Spleen (tissue), 11 donors: ENCODE results near the gene SMAD5. TPM values are rescaled to one million over a fixed set of nuclear protein-coding genes. Genes with fewer than 3 reads are reported as not detected.

Source experiments
- DNase-seq: peaks from one replicate; pipeline ENCODE4 v3.0.0-alpha.2; 2020
- H3K27ac ChIP-seq, 8 donors: fragments of 200-600 bp; sonication (generic) in 7 of 8; 1 replicate in 4 of 8; 2 replicates in 4 of 8; pipeline versions ENCODE4 v1.5.0 to v1.8.0; 2016 to 2021; ENCODE audit warnings: inconsistent platforms in 4 of 8, mild to moderate bottlenecking in 4 of 8, moderate library complexity in 1 of 8
- H3K27me3 ChIP-seq, 7 donors: fragments of 200-600 bp; sonication (generic) in 6 of 7; replicated peaks in 1 of 7; 1 replicate in 4 of 7; 2 replicates in 3 of 7; pipeline versions ENCODE4 v1.5.0 to v1.8.0; 2016 to 2021; ENCODE audit warnings: inconsistent platforms in 3 of 7, mild to moderate bottlenecking in 1 of 7
- H3K36me3 ChIP-seq, 6 donors: fragments of 200-600 bp; sonication (generic) in 5 of 6; 1 replicate in 4 of 6; 2 replicates in 2 of 6; pipeline versions ENCODE4 v1.5.0 to v1.8.0; 2016 to 2021; ENCODE audit warnings: inconsistent platforms in 2 of 6
- H3K4me1 ChIP-seq, 6 donors: fragments of 200-600 bp; sonication (generic) in 5 of 6; 1 replicate in 3 of 6; 2 replicates in 3 of 6; pipeline versions ENCODE4 v1.5.0 to v1.8.0; 2016 to 2021; ENCODE audit warnings: inconsistent platforms in 3 of 6
- H3K4me3 ChIP-seq, 8 donors: fragments of 200-600 bp; sonication (generic) in 7 of 8; 1 replicate in 4 of 8; 2 replicates in 4 of 8; pipeline versions ENCODE4 v1.5.0 to v1.8.0; 2016 to 2021; ENCODE audit warnings: inconsistent platforms in 4 of 8, mild to moderate bottlenecking in 4 of 8, moderate library complexity in 2 of 8
- H3K9me3 ChIP-seq, 8 donors: fragments of 200-600 bp; sonication (generic) in 7 of 8; 1 replicate in 4 of 8; 2 replicates in 4 of 8; pipeline versions ENCODE4 v1.5.0 to v1.8.0; 2016 to 2021; ENCODE audit warnings: inconsistent platforms in 4 of 8
- CTCF ChIP-seq, 11 experiments: fragments of 200-600 bp in 7 of 11; fragments of 450-650 bp in 4 of 11; sonication (generic) in 4 of 11; IDR thresholded peaks in 8 of 11; conservative IDR thresholded peaks in 3 of 11; 1 replicate in 7 of 11; 2 replicates in 4 of 11; pipeline versions ENCODE4 v1.4.0 to v1.8.0; 2016 to 2021; ENCODE audit warnings: antibody characterized with exemption in 11 of 11, inconsistent platforms in 4 of 11, mild to moderate bottlenecking in 1 of 11
- POLR2A ChIP-seq, 3 donors: fragments of 450-650 bp; IDR thresholded peaks; one replicate each; pipeline ENCODE4 v1.5.1; 2017; ENCODE audit warnings: antibody characterized with exemption in 3 of 3, mild to moderate bottlenecking in 1 of 3
- POLR2AphosphoS5 ChIP-seq, 3 donors: sonication (generic); formaldehyde crosslinking; IDR thresholded peaks; one replicate each; pipeline ENCODE4 v1.5.1; 2017; ENCODE audit warnings: antibody characterized with exemption in 3 of 3
- WGBS, 5 donors: extraction: QIAGEN DNeasy Blood & Tissue Kit in 3 of 5; methylation state at CpG; one replicate each; pipeline versions ENCODE4 v1.1.5 to v1.1.7; 2013 to 2018; 5-methylcytosine and 5-hydroxymethylcytosine counted together
- intact Hi-C: fragments of 100-400 bp; cut with DNase I; formaldehyde crosslinking; loops from one replicate; pipeline ENCODE4 v1.15.0; 2023; ENCODE audit warnings: low total_unique reads
- polyA plus RNA-seq, 3 donors: library from polyadenylated mRNA; stranded (reverse); fragments of 200-250 nt; gene quantifications; one replicate each; pipeline ENCODE4 v1.2.1, GENCODE V29; 2013
- total RNA-seq, 7 donors: library from RNA; depleted of rRNA in 3 of 7; stranded (reverse); fragments of >200 nt in 3 of 7; fragmentation: NEBNext Ultra II Directional in 4 of 7; extraction: Animal tissue kit (Norgen Biotek cat#: 25700) in 4 of 7; gene quantifications; one replicate each; pipeline versions ENCODE4 v1.1.0 to v1.2.1, GENCODE V29; 2016 to 2021
- donor health status: healthy with polysubstance abuse.
- donor health status: DM: no; HTN: no; CAD: no; lungs with moderate emphysema.
- donor health status: DM: no; HTN: no; CAD: no.
- donor health status: Bipolar disorder and iron deficiency.
- donor health status: healthy.
- donor health status: DM: no; HTN: no; CAD: no.
- donor health status: DM: yes; HTN: yes; CAD: no.

Gene SMAD5
- total and polyA plus RNA-seq, 10 donors = 5.3 to 70.4 (median 52.8) TPM

- no peaks in the 10 kb centered on the region for H3K27me3 ChIP-seq
- H3K4me1 ChIP-seq = peaks cover 12 to 81% (median 52%) of the 10 kb centered on the region in 6 donors
- H3K36me3 ChIP-seq = no peaks in the 10 kb centered on the region
- WGBS, 5 donors = 87 to 92% (median 91%) methylated on average over 2 of the region's 2 CpGs
- no peak overlapping the region for H3K4me3 ChIP-seq
- no peak for DNase-seq
- H3K27ac ChIP-seq = no peak overlapping the region
- intact Hi-C loops = no loop called here
- no peak for TF ChIP-seq POLR2AphosphoS5 (IDR thresholded peaks at IDR 0.05)
- TF ChIP-seq POLR2A (IDR thresholded peaks at IDR 0.05) = no peak
- TF ChIP-seq CTCF (IDR thresholded peaks at IDR 0.05 in 8 of 11, conservative IDR thresholded peaks at IDR 0.05 in 3 of 11) = no peak
- H3K9me3 ChIP-seq = no peaks in the 10 kb centered on the region
Measured at GRCh38 chr5:136135536-136135935, 2.9 kb downstream of the SMAD5 start.

- DNase-seq = no peak
- H3K27ac ChIP-seq = no peak overlapping the region
- H3K4me3 ChIP-seq = no peak overlapping the region
- 71 to 90% (median 84%) methylated on average over 2 of the region's 2 CpGs for WGBS, 5 donors
- H3K36me3 ChIP-seq = no peaks in the 10 kb centered on the region
- H3K9me3 ChIP-seq = no peaks in the 10 kb centered on the region
- H3K4me1 ChIP-seq = peaks cover 8 to 88% (median 51%) of the 10 kb centered on the region in 6 donors
- no peaks in the 10 kb centered on the region for H3K27me3 ChIP-seq
- TF ChIP-seq POLR2AphosphoS5 (IDR thresholded peaks at IDR 0.05) (no peak), CTCF (IDR thresholded peaks at IDR 0.05 in 8 of 11, conservative IDR thresholded peaks at IDR 0.05 in 3 of 11) (no peak), POLR2A (IDR thresholded peaks at IDR 0.05) (no peak)
- intact Hi-C loops = no loop called here
Measured at GRCh38 chr5:136137497-136138220, 5.0 kb downstream of the SMAD5 start.

DNA sequence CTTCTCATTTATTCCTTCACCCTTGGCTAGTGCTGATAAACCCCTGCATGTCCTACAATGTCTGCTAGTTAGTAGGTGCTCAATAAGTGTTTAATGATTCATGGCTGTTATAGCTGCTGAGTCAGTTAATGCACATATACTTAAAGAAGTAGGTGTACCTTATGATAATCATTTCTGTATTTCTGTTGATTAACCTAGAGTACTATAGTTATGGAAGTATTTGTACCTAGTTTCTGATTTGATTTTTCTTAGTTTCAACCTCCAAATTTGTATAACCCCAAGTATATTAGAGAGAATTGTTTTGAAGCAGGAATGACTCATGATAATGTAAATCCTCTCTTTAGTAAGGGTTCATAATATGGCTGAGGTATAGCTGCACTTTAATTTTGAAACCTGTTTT lies 8.9 kb downstream of the SMAD5 start:
- no peak for DNase-seq
- intact Hi-C loops = no loop called here
- TF ChIP-seq POLR2A (IDR thresholded peaks at IDR 0.05) = no peak
- TF ChIP-seq CTCF (IDR thresholded peaks at IDR 0.05 in 8 of 11, conservative IDR thresholded peaks at IDR 0.05 in 3 of 11) = no peak
- no peak for TF ChIP-seq POLR2AphosphoS5 (IDR thresholded peaks at IDR 0.05)
- Histone ChIP-seq H3K4me3 (no peak overlapping the region), H3K27ac (no peak overlapping the region), H3K9me3 (no peaks in the 10 kb centered on the region), H3K27me3 (no peaks in the 10 kb centered on the region), H3K36me3 (no peaks in the 10 kb centered on the region), H3K4me1 (peaks cover 9 to 92% (median 45%) of the 10 kb centered on the region in 6 donors)

- Histone ChIP-seq H3K27ac (no peak overlapping the region), H3K4me3 (no peak overlapping the region), H3K36me3 (peaks cover 0 to under 1% (median 0%) of the 10 kb centered on the region in 6 donors), H3K4me1 (peaks cover 9 to 91% (median 34%) of the 10 kb centered on the region in 6 donors), H3K27me3 (no peaks in the 10 kb centered on the region), H3K9me3 (no peaks in the 10 kb centered on the region)
- TF ChIP-seq CTCF (IDR thresholded peaks at IDR 0.05 in 8 of 11, conservative IDR thresholded peaks at IDR 0.05 in 3 of 11) (no peak), POLR2A (IDR thresholded peaks at IDR 0.05) (no peak), POLR2AphosphoS5 (IDR thresholded peaks at IDR 0.05) (no peak)
- intact Hi-C loops = no loop called here
- WGBS, 5 donors = 73 to 88% (median 78%) methylated on average over 6 of the region's 6 CpGs
- DNase-seq = no peak
Measured at GRCh38 chr5:136143312-136143711, 10.7 kb downstream of the SMAD5 start.
